Measurements from ENCODE around the gene SLC6A18.

SLC6A18 gene

DNA sequence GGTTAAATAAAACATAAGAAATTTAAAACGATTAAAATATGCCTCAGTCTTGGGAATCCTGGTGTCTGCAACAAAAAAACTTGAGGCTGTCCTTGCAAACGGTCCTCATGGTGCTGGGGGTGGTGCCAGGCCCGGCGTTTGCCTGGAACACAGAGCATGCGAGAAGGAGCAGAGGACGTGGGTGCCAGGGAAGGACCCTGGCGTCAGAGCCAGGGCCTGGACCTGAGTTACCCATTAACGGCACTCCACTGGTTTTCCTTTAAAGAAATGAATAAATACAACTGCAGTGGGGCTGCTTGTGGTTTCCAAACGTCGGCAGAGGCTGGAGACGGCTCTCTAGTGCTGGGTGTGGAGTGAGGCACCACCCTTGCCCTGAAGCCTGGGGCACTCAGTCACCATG lies at the start of gene SLC6A18:
Gene SLC6A18, plus strand, starts transcription at position 301 of the 400 bp plus-strand sequence. Its CDS starts 97 bp downstream, at position 398.
- DNase-seq, result no peak

DNA sequence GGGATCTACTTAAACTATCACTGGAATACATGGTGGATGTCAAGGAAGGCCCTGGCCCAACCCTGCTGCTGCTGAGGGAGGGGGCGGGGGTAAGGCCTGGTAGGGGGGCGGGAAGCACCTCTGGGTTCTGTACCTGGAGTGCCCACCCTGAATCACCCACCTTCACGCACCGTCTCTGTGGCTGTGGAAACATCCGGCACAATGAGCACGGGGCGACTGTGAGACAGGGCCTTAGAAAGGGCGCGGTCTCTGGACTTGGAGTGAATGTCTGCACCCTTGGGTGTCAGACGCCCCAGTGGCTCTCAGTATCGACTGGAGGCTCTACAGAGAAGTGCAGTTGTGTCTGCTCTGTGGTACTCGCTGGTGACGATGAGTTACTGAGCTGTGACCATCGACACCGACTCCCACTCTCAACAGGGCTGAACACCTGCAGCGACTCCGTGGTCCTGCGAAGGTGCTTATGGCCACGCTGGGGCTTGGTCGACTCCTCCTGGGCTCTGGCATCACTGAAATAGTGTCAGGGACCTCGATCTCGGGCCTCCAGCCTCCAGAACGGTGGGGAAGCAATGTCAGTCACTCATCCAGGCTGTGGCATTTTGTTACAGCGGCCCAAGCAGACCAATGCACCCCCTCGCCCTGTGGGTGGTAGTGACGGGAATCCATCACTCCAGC lies 49.2 kb upstream of the SLC6A18 start:
- DNase-seq, result no peak

DNA sequence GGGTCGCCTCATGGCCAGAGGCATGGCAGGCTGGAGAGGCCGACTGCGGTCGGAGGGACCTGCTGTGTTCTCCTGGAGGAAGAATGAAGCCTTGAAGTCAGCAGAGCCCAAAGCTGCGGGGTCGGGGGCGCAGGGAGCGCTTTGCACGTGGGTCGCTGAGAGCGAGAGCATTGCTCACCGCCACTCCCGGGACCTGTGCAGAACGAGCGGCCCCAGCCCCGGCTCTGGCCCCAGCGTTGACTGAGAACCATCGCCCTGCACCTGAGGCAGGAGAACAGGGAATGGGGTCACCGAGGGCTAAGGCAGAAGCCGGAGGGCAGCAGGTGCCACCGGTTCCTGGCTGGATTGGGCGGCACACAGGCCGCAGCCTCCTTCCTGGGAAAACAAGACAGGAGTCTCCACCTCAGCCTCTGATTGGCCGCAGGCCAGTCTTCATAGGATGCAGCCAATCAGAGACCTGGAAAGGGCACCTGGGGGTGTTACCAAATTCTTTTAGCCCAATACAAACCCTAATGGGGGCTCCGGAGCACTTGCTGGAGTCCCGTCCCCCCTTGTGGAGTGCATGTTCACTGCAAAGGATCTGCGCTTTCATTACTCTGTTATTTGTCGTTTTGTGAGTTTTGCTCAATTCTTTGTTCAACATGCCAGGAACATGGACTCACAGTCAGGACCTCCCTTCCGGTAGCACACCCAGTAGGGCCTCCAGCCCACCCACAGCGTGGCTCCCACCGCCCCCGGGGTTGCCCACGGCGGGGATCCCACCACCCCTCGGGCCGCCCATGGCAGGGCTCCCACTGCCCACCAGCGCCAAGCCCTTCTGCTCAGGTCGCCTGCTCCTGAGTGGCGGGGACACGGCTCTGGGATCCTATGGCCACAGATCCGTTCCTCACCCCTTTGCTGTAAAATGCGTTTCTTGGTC lies 48.4 kb upstream of the SLC6A18 start:
- DNase-seq, result no peak

DNA sequence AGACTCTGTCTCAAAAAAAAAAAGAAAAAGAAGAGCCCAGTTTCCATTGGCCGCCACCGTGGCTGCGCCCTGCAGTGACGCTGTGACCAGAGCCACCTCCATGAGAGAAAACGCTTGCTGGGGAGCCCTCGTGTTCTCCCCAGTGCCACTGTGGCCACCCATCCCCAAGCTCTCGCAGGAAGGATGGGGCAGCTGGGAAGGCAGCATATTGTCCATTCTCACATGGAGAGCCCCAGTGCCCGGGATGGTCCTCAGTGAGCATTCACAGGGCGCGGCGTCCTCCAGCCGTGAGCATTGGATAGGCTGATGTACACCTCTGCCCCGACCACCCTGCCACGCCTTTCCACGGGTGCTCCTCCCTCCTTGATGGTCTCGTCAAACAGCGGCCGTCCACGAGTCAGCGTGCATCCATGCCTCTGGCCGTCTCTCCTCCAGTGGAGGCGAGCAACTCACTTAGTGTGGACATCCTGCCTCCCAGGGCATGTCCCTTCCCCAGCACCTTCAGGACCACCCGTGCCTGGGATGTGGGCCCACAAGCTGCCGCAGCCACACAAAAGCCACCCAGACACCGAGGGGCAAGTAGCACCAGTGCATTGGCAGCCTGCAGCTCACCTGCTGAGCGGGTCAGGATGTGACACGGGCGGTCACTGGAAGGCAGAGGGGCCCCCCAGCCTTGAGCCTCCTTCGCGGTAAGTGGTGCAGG lies 47.2 kb upstream of the SLC6A18 start:
- no peak for DNase-seq

- DNase-seq, result no peak
Measured at GRCh38 chr5:1178529-1179382, 46.4 kb upstream of the SLC6A18 start.

GRCh38 chr5:1179383-1179715 lies 45.8 kb upstream of the SLC6A18 start:
- no peak for DNase-seq

- no peak for DNase-seq
Measured at GRCh38 chr5:1180096-1180495, 45.1 kb upstream of the SLC6A18 start.

GRCh38 chr5:1180841-1181271 lies 44.3 kb upstream of the SLC6A18 start:
- no peak for DNase-seq

DNA sequence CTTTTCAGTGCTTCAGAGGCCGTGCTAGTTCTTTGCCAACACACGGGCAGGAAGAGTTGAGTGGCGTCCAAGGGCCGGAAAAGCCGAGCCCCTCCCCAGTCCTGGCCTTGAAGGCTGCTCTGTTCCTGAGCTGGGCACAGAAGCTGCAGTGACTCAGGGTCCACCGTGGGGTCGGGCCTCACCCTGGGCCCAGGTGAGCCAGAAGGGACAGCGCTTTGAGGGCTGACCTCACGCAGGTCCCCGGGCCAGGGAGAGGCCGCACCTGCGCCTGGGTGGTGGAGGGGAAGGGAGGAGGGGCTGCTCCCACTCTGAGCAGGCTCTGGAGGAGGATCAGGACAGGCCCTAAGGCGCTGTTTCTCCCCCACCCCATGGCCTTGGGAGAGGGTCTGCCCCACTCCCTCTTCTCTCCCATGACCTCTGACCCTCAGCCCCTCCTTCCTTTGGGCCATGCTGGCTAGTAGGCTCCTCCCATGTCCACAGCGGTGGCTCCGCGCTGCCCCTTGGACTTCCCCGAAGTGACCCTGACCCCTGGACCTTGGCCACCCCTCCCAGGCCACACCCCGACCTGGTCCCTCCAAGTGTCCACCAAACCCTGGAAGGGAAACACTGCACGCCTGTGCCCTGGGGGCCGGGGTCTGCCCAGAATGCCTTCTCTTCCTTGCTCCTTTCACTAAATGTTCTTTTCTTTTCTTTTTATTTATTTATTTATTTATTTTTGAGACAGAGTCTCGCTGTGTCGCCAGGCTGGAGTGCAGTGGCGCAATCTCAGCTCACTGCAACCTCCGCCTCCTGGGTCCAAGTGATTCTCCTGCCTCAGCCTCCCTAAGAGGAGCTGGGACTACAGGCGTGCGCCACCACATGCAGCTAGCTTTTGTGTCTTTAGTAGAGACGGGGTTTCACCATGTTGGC lies 43.5 kb upstream of the SLC6A18 start:
- DNase-seq, result no peak

GRCh38 chr5:1182360-1182632 lies 42.9 kb upstream of the SLC6A18 start:
- no peak for DNase-seq

DNA sequence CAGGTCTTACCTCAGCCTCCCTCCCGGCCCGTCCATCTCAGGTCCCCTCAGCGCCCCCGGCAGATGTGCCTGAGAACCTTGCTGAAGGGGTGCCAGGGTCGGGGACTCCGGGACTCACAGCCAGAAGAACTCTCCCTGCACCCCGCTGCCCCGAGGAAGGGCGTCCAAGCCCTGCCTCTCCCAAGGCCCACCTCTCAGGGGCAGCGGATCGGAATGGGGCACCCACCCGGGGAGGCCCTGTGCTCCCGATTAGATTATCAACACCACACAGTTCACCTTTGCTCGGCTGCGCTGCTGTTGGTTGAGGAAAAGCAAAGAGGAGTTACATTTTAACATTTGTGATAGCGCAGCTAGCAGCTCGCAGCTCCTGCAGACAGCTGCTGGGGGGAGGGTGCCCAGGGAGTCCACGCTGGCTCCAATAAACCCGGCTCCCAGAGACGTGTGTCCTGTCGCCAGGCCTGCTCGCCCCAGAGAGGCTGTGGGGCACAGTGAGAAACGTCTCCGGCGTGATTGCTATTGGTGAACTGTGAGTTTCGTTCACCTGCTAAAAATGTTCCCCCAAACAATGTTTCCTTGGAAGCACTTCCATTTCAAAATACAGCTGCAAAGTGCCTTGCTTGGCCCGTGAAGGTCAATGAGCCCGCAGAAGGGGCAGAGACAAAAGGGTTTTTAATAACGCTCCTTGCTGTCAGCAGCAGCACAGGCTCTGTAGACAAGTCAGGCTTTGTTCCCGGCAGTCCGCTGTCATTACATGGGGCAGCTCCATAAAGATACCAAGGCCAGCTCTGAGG lies 42.4 kb upstream of the SLC6A18 start:
- DNase-seq, result no peak

DNA sequence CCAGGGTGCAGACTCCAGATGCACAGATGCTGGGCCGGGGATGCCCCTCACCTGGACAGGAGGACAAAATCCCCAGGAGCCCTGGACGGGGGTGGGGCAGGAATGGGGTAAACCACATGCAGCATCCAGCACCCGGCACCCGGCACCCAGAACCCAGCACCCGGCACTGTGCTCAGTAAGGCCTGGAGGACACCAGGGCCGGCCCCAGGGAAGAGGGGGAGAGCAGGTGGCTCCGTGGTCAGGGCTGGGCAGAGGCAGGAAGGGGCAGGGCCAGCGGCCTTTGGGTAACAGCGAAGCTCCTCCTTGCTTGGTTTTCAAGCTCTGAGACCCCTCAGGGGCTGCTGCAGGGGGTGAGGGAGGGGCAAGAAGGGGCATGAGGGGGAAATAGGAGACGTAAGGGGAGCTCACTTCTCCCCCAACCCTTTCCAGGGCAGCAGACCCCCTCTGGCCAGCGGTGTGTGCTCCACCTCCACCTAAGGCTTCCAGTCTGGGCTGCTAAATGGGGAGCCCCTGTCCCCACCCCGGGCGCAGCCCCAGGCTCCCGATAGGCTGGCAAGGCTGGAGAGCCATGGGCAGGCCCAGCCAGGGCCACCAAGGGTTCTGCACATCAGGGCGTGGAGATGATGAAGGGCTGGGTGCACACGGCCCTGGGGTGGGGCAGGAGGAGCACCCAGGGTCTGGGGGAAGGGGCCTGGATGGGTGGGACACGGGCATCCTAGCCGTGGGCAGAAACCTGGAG lies 41.6 kb upstream of the SLC6A18 start:
- no peak for DNase-seq

- peak; percentile 72 for DNase-seq
Measured at GRCh38 chr5:1184163-1184470, 41.1 kb upstream of the SLC6A18 start.

- DNase-seq, result no peak
Measured at GRCh38 chr5:1184481-1184880, 40.7 kb upstream of the SLC6A18 start.

DNA sequence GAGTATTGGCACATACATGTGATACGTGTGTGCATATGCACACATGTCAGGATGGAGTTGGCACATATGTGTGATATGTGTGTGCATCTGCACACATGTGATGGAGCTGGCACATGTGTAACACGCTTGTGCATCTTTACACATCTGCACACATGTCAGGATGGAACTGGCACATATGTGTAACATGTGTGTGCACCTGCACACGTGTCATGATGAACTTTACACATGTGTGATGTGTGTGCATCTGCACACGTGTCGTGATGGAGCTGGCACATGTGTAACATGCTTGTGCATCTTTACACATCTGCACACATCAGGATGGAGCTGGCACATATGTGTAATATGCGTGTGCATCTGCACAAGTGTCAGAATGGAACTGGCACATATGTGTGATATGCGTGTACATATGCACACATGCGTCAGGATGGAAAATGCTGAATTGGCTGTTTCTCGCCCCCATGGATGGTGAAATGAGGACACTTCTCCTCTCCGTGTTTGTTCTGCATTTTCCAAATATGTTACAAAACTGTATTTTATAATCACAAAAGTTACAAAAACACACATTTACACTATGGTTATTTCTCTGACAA lies 40.0 kb upstream of the SLC6A18 start:
- DNase-seq, result no peak

DNA sequence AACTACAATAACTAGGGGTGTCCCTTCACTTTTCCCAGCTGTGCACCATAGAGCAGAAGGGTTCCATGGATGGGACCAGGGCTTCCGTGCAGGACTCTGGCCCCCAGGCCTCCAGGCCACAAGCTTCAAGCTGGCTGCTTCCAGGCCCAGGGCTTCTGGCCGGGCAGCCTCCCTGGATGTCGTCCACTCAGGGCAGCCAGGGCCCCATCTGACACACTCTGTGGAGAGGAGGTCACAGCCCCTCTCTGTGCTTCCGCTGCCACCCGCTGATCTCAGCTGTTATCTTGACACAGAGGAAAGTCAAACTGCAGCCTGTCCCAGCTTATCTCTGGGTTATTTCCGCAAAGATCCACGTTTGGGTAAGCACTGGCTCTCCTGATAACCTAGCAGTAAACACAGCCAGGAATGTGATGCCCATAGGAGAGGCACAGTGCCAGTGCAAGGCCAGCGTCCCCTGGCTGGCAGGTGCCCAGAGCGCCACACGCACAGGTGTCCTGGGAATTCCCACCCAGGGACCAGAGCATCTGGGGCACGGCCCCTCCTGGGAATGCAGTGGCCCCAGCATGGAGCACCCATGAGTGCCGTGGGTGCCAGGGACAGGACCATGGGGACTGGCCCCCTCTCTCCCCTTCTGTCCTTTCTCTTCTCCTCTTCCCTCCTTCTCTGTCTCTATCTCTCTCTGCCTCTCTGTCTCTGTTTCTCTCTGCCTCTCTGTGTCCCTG lies 39.4 kb upstream of the SLC6A18 start:
- no peak for DNase-seq

DNA sequence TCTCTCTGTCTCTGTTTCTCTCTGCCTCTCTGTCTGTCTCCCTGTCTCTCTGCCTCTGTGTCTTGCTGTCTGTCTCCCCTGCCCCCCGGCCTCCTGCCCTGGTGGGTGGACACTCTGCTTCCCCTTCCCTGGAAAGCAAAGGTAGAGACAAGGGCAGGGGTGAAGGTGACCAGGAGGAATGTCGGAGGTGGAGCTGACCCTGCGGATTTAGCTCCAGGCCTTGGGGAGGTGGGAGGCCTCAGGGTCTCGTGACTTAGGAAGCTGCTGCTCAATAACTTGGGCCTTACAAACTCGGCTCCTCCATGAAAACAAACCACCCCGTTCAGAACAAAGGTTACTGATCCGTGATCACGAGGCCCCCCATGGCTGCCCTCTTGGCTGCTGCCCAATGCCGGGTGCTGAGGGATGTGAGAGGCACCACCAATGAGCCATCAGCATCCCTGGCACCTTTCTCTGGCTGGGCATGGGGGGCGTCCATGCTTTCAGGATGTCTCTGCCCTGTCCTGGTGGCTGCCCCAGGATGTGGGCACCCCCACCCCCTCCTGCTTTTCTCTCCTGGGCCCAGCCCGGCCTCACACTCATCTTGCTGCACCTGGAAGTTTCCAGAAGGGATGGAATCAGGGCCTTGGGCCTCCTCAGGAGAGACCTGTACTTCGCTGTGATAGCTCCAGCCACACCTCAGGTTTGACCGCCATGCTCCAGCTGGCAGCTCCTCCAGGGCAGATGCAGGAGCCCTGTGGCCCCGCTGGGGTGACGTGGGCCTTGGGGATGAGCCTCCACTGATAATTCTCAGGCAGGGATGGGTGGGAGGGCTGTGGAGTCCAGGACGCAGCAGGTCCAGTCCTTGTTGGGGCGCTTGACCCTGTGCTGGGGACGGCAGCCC lies 38.6 kb upstream of the SLC6A18 start:
- DNase-seq, result no peak

GRCh38 chr5:1187234-1187949 lies 37.8 kb upstream of the SLC6A18 start:
- DNase-seq, result no peak
